Duodenal mucosa (tissue), 2 donors: ENCODE data around the gene ZNF598.
A peak's percentile ranks its signal among the peaks of the same experiment; 100 is the strongest.

Source experiments
- H3K27ac ChIP-seq: one replicate; pipeline ENCODE4 v1.7.0; 2013; ENCODE audit warnings: low read depth, low read length
- H3K27me3 ChIP-seq, 2 donors: one replicate each; pipeline ENCODE4 v1.7.0; 2013; ENCODE audit warnings: low read length in 2 of 2, control low read depth in 1 of 2; ENCODE audit not compliant: insufficient read depth in 2 of 2, control insufficient read depth in 1 of 2
- H3K36me3 ChIP-seq, 2 donors: one replicate each; pipeline ENCODE4 v1.7.0; 2013; ENCODE audit warnings: low read length in 2 of 2, control low read depth in 1 of 2; ENCODE audit not compliant: insufficient read depth in 2 of 2, control insufficient read depth in 1 of 2
- H3K4me1 ChIP-seq, 2 donors: one replicate each; pipeline ENCODE4 v1.7.0; 2013; ENCODE audit warnings: low read length in 2 of 2, control low read depth in 1 of 2; ENCODE audit not compliant: insufficient read depth in 2 of 2, control insufficient read depth in 1 of 2
- H3K4me3 ChIP-seq, 2 donors: one replicate each; pipeline ENCODE4 v1.7.0; 2013; ENCODE audit warnings: low read length in 2 of 2, low read depth in 1 of 2
- H3K9ac ChIP-seq, 2 donors: one replicate each; pipeline ENCODE4 v1.7.0; 2013; ENCODE audit warnings: low read length in 2 of 2, low read depth in 1 of 2
- H3K9me3 ChIP-seq, 2 donors: one replicate each; pipeline ENCODE4 v1.7.0; 2013; ENCODE audit warnings: low read length in 2 of 2, control low read depth in 1 of 2; ENCODE audit not compliant: control insufficient read depth in 1 of 2

The ZNF598 gene

GRCh38 chr16:1982991-1983543 is 26.6 kb downstream of the ZNF598 start:
- Histone ChIP-seq H3K4me1 (peaks cover 51 to 73% of the 10 kb centered on the region in 2 donors), H3K27ac (peak overlapping the region; percentile 73), H3K9ac (peak overlapping the region; percentile 76 to 79), H3K27me3 (peaks cover 10 to 15% of the 10 kb centered on the region in 2 donors), H3K4me3 (peak overlapping the region; percentile 70 to 78), H3K36me3 (peaks cover 17 to 24% of the 10 kb centered on the region in 2 donors), H3K9me3 (no peaks in the 10 kb centered on the region)

GRCh38 chr16:1982013-1982433 is 27.6 kb downstream of the ZNF598 start:
- H3K9me3 ChIP-seq: no peaks in the 10 kb centered on the region

GRCh38 chr16:1981398-1981836 is 28.2 kb downstream of the ZNF598 start, which contains the start of gene NOXO1:
Gene NOXO1 (minus strand): TSS chr16:1981469. CDS start chr16:1981179, 290 bp downstream.
- peak within 1 kb of the TSS in 1 of 2 donors; percentile 51 for H3K4me3 ChIP-seq
- peaks cover 10 to 15% of the 10 kb centered on the region in 2 donors for H3K27me3 ChIP-seq
- peaks cover 19 to 30% of the 10 kb centered on the region in 2 donors for H3K36me3 ChIP-seq
- peak within 1 kb of the TSS; percentile 32 to 40 for H3K9ac ChIP-seq
- H3K9me3 ChIP-seq: no peaks in the 10 kb centered on the region
- H3K27ac ChIP-seq: peak within 1 kb of the TSS; percentile 15
- peaks cover 50 to 72% of the 10 kb centered on the region in 2 donors for H3K4me1 ChIP-seq

More at GRCh38 chr16:1982013-1982433, 27.6 kb downstream of the ZNF598 start:
- Histone ChIP-seq H3K36me3 (peaks cover 15 to 30% of the 10 kb centered on the region in 2 donors), H3K9ac (peak overlapping the region in 1 of 2 donors; percentile 40), H3K27ac (peak overlapping the region; percentile 15), H3K4me3 (no peak overlapping the region), H3K4me1 (peaks cover 51 to 73% of the 10 kb centered on the region in 2 donors), H3K27me3 (peaks cover 10 to 15% of the 10 kb centered on the region in 2 donors)

- Histone ChIP-seq H3K27me3 (peaks cover 10 to 15% of the 10 kb centered on the region in 2 donors), H3K36me3 (peaks cover 18 to 30% of the 10 kb centered on the region in 2 donors), H3K4me1 (peaks cover 44 to 65% of the 10 kb centered on the region in 2 donors), H3K9ac (peak overlapping the region in 1 of 2 donors; percentile 32), H3K27ac (no peak overlapping the region), H3K9me3 (no peaks in the 10 kb centered on the region), H3K4me3 (peak overlapping the region in 1 of 2 donors; percentile 51)
Measured at GRCh38 chr16:1980770-1981087, 28.9 kb downstream of the ZNF598 start.

DNA sequence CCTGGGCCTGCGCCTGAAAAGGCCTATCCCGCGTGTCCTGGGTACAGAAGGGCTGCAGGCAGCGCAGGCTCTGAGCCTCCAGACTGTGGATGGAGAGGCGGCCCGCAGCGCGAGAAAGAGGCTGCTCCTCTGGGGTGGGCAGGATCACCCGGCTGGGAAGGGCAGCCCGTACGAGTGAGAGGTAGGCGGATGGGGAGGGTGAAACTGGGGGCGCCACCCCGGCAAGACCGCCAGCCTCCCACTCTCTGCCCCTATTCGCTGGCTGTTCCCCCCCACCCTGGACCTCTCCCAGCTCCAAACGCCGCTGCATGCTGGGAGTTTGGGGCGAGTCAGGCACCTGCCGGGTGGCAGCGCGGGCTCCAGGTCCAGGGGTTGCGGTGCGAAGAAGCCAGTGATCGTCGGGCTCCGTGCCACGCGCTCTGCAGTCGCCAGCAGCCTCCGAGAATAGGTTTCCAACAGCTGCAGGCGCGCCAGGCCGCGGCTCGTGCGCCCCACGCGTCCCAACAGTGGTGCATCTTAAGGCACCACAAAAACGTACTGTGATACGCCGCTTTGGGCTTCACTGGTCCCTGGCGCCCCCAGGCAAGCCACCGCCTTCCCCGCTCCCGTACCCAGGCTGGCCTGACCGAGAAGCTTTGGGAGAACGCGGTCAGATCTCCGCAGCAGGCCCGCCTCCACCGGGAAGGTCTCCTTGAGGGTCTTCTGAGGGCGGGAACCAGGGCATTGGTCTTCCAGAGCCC is 29.4 kb downstream of the ZNF598 start:
- peaks cover 38 to 60% of the 10 kb centered on the region in 2 donors for H3K4me1 ChIP-seq
- peaks cover 10 to 15% of the 10 kb centered on the region in 2 donors for H3K27me3 ChIP-seq
- H3K4me3 ChIP-seq: peak overlapping the region; percentile 51 to 56

DNA sequence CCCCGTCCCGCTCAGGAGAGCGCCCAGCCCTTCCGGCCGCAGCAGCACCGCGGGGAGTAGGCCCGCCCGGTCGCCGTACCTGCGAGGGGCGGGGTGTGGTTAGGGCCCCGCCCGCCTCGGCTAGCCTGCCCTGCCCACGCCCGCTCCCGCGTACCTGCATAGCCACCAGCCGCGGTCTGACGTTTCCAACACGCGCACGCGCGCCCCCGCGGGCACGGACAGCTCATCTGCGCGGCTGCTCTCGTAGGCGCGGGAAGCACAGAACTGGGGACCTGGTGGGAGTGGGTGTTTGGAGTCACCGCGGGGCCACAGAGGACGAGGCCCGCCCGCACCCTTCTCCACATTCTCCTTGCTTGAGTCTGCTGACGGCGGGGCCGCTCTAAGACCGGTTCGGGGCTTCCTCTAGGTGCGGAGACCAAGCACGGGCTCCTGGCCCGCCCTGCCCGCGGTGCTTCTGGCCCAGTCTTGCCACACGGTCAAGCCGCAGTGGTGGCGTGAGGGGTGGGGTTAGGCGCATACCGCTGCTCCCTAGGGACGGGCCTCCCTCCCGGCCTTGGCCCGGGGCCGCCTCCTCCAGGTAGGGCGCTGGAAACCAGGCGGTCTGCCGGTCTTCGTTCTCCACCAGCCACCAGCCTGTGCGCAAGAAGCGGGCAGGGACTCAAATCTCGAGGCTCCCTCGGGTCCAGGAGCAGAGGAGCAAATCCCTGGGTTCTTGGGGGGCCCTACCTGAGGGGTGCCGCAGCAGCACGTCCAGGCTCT is 30.2 kb downstream of the ZNF598 start:
- Histone ChIP-seq H3K9ac (peak overlapping the region; percentile 56 to 57), H3K9me3 (no peaks in the 10 kb centered on the region), H3K27ac (peak overlapping the region; percentile 66), H3K4me1 (peaks cover 32 to 52% of the 10 kb centered on the region in 2 donors), H3K4me3 (peak overlapping the region; percentile 55 to 56), H3K27me3 (peaks cover 13 to 15% of the 10 kb centered on the region in 2 donors), H3K36me3 (peaks cover 15 to 42% of the 10 kb centered on the region in 2 donors)

More for the DNA sequence above, 29.4 kb downstream of the ZNF598 start:
- H3K9ac ChIP-seq: peak overlapping the region; percentile 51 to 57
- H3K9me3 ChIP-seq: no peaks in the 10 kb centered on the region
- H3K36me3 ChIP-seq: peaks cover 15 to 34% of the 10 kb centered on the region in 2 donors
- H3K27ac ChIP-seq: peak overlapping the region; percentile 66

GRCh38 chr16:1978476-1979120 is 31.0 kb downstream of the ZNF598 start:
- Histone ChIP-seq H3K9me3 (no peaks in the 10 kb centered on the region), H3K9ac (peak overlapping the region; percentile 43 to 56), H3K36me3 (peaks cover 15 to 46% of the 10 kb centered on the region in 2 donors), H3K4me1 (peaks cover 32 to 51% of the 10 kb centered on the region in 2 donors), H3K4me3 (peak overlapping the region; percentile 52 to 55), H3K27me3 (peaks cover 13 to 15% of the 10 kb centered on the region in 2 donors), H3K27ac (peak overlapping the region; percentile 32)

GRCh38 chr16:1977875-1978268 is 31.7 kb downstream of the ZNF598 start:
- H3K4me1 ChIP-seq: peaks cover 27 to 45% of the 10 kb centered on the region in 2 donors
- peaks cover 15 to 46% of the 10 kb centered on the region in 2 donors for H3K36me3 ChIP-seq
- H3K4me3 ChIP-seq: no peak overlapping the region

DNA sequence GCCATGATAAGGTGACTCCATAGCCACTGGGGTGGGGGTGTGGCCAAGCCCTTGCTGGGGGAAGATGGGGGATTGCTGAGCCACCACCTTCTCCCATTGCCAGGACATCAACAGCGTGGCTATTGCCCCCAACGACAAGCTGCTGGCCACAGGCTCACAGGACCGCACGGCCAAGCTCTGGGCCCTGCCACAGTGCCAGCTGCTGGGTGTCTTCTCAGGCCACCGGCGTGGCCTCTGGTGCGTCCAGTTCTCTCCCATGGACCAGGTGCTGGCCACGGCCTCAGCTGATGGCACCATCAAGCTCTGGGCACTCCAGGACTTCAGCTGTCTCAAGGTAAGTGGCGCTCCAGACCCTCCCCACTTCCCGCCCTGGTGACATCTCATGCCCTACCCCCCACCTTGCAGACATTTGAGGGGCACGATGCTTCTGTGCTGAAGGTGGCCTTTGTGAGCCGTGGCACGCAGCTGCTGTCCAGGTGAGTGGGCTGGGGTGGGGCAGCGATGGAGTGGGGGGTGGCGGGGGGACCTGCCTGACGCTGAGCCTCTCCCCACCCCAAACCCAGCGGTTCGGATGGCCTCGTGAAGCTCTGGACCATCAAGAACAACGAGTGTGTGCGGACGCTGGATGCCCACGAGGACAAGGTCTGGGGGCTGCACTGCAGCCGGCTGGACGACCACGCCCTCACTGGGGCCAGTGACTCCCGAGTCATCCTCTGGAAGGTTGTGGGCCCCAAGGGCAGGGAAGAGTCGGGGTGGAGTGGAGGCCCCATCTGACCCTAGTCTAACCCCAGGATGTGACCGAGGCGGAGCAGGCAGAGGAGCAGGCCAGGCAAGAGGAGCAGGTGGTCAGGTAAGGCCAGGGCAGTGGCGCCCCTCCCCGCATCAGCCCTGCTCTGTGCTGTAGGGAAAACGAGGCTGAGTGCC is 32.4 kb downstream of the ZNF598 start:
- Histone ChIP-seq H3K9me3 (no peaks in the 10 kb centered on the region), H3K9ac (no peak overlapping the region), H3K36me3 (peaks cover 15 to 46% of the 10 kb centered on the region in 2 donors), H3K4me3 (no peak overlapping the region), H3K27me3 (peaks cover 13 to 15% of the 10 kb centered on the region in 2 donors), H3K4me1 (peaks cover 24 to 43% of the 10 kb centered on the region in 2 donors), H3K27ac (no peak overlapping the region)

More at GRCh38 chr16:1977875-1978268, 31.7 kb downstream of the ZNF598 start:
- Histone ChIP-seq H3K9ac (no peak overlapping the region), H3K27ac (no peak overlapping the region), H3K9me3 (no peaks in the 10 kb centered on the region), H3K27me3 (peaks cover 13 to 15% of the 10 kb centered on the region in 2 donors)
